ENCODE results near the gene ARHGEF3.
"Not testable (repeated sequence)": the region's sequence is repeated elsewhere in the genome, so short reads cannot be mapped to it uniquely, and the experiment has no call there.

The ARHGEF3 gene

DNA sequence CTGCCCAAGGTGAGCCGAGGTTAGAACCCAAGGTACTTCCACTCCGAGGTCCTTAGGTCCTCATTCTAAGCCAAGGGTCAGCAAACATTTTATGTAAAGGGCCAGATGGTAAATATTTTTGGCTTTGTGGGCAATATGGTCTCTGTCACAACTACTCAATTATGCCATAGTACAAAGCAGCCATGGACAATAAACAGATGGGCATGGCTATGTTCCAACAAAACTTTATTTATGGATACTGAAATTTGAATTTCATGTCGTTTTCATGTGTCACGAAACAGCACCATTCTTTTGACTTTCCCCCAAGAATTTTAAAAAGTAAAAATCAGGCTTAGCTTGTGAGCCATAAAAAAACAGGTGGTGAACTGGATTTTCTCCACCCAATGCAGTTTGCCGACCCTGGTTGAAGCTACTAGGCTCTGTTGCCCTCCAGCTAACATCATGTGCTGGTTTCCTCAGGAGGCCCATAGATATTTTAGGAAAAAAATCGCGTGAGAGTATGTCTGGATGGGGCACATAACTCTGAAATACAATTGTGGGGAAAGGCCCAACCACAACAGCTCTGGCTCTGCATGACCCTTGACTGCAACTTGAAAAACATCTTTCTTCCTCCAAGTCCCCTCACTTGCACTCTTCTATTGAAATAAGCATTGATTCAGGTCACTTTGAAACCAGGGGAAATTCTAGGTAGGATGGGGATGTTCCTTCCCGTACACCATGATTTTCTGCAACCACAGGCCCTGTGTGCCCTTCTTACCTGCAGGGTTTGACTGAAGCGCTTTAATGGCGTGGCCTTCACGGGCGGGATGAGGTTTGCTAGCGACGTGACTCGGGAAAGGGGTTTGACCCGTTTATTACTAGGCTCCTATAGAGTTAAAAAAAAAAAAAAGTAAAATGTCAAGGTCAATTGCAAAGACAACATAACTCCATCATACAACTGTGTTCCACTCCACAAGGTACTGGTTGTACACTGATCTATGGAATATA is 28.5 kb downstream of the ARHGEF3 start:
- no peak for DNase-seq (ENCODE audit: low read depth, low spot score)

DNA sequence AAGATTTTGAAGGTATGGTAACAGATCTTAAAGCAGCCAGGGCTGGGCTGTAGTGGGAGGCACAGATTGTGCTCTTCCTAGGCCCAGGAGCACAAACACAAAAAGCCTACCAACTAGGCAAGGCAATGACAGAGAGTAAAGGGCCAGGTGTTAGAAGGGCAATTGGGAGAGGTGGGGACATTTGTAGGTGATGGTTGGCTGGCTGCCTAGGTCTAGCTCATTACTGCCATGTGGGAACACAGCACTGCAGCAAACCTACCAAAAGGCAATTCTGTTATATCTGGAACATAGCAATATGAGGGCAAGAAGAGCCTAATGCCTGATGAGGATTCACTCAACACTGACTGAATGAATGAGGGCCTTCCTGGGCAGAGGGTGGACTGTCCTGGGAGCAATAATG is 30.4 kb downstream of the ARHGEF3 start:
- no peak for DNase-seq (ENCODE audit: low read depth, low spot score)

DNA sequence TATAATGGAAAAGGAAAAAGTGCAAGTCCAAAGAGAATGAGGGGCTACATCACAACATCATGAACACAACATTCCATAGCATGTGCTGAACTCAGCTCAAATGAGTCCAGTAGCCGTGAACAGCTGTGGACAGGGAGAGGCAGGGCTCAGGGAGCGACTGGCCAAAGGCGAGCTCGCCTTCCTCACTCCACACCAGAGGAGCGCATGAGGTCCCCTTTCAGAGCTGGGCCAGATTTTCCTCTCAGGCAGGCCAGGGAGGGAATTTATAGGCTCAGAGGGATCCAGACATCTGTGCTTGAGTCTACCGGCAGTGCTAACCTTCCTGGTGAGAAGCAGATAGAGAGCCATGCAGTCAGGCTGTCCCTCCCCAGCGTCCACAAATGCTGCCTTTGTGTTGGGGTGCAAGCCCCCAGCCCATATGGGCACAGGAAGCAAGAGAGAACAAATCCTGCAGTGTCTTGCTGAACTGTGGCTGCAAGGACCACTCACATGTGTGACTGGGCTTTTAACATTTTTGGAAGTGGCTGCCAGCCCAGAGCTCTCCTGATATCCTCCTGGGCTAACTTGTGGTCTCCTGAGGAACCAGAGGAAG is 32.5 kb downstream of the ARHGEF3 start:
- DNase-seq (ENCODE audit: low read depth, low spot score), result no peak

- no peak for DNase-seq (ENCODE audit: low read depth, low spot score)
Observed at GRCh38 chr3:56764904-56765547, 36.7 kb downstream of the ARHGEF3 start.

GRCh38 chr3:56764184-56764583 is 37.6 kb downstream of the ARHGEF3 start:
- no peak for DNase-seq (ENCODE audit: low read depth, low spot score)

DNA sequence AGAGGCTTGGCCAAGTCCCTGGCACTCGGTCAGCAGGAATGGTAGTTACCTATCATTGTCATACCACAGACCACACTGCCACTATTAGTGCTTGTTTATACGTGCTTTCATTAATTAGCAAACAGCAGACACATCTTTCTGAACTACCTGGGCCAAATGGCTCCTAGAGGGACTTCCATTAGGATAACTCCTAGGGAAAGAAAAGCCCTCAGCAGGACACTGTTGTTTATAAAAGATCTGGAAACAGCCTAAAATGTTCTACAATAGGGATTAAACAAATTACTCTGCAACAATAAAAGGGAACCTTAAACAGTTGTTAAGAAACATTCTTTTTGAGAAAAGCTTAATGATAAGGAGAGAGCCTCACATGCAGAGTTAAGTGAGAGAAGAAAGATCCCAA is 38.5 kb downstream of the ARHGEF3 start:
- DNase-seq (ENCODE audit: low read depth, low spot score), result no peak

- no peak for DNase-seq (ENCODE audit: low read depth, low spot score)
Observed at GRCh38 chr3:56762718-56763117, 39.0 kb downstream of the ARHGEF3 start.

DNA sequence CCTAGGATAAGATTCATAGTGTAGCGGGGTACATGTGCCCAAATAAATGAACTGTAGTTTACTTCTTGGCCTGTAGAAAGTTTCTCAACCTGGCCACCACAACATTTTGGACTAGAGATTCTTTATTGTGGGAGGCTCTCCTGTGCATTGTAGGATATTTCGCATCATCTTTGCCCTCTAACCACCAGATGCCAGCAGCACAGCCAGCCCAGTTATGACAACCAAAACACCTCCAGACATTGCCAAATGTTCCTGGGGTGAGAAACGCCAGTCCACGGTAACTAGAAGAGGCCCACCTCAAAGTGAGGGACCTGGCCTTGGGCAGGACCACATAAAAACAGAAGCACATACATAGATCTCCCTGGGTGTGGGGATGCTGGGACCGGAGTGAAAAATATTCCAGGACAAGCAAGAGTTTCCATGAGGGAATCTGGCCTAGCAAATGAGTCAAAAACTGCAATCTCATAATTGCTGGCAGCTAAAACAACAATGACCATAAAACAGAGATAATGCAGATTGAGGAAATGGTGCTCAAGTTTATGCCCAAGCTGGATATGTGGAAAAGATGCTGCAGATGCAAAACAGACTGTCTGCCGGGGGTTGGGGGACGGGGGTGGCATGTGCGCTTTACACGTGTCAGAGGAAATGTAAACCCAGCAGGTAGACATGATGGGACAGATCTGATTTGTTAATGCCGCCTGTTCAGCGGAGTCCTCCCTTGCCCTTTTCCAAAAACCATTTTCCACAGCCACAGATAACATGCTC is 39.7 kb downstream of the ARHGEF3 start:
- no peak for DNase-seq (ENCODE audit: low read depth, low spot score)

DNA sequence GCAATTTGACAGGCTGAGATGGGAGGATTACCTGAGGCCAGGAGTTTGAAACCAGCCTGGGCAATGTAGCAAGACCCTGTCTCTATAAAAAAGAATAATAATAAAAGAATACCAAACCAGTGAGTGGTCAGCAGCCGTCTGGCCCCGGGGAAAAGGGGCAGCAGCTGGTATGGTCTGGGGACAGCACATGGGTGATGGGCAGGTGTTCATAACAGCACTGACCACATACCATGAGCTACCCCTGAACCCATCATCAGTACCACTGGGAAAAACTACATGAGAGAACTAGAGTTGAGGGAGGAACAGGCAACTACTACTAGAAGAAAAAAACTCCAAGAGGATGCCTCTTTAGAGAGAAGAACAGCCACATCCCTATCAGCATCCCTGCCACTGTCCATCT is 40.7 kb downstream of the ARHGEF3 start:
- no peak for DNase-seq (ENCODE audit: low read depth, low spot score)

DNA sequence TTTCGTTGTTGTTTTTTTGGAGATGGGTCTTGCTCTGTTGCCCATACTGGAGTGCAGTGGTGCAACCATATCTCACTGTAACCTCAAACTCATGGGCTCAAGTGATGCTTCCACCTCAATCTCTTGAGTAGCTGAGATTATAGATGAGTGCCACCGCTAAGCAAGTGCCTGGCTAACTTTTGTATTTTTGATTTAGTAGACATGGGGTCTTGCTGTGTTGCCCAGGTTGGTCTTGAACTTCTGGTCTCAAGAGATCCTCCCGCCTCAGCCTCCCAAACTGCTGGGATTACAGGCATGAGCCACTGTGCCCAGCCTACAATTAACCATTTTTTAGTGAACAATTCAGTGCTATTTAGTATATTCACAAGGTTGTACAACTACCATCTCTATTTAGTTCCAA is 42.2 kb downstream of the ARHGEF3 start:
- DNase-seq (ENCODE audit: low read depth, low spot score), result no peak

DNA sequence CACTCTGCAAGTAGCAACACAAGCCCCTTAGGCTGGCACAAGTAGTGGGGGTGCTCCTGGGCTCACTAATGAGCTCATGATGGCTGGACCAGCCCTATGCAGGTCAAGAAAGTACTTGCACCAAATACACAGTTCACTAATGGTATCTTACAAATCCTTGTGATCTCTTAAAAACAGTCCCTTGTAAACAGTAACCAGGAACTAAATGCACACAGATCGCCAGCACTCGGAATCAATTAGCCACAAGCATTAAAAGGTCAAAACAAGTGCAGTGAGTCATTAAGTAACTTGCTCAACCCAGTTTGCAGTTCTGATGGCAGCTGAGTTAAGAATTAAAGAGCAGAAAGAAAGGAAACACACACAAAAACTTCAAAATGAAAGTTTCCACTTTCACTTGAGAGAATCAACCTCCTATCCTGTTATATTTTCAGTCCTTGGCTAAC is 43.2 kb downstream of the ARHGEF3 start:
- DNase-seq (ENCODE audit: low read depth, low spot score), result no peak

DNA sequence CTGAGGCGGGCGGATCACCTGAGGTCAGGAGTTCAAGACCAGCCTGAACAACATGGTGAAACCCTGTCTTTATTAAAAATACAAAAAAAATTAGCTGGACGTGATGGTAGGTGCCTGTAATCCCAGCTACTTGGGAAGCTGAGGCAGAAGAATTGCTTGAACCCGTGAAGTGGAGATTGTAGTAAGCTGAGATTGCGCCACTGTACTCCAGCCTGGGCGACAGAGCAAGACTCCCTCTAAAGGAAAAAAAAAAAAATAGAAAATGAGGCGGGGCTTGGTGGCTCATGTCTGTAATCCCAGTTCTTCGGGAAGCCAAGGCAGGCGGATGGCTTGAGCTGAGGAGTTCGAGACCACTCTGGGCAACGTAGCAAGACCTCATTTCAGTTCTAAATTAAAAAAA is 43.7 kb downstream of the ARHGEF3 start:
- not testable (repeated sequence) for DNase-seq (ENCODE audit: low read depth, low spot score)

- DNase-seq (ENCODE audit: low read depth, low spot score), result no peak
Observed at GRCh38 chr3:56754741-56755417, 46.9 kb downstream of the ARHGEF3 start.

GRCh38 chr3:56753206-56753820 is 48.4 kb downstream of the ARHGEF3 start:
- no peak for DNase-seq (ENCODE audit: low read depth, low spot score)

DNA sequence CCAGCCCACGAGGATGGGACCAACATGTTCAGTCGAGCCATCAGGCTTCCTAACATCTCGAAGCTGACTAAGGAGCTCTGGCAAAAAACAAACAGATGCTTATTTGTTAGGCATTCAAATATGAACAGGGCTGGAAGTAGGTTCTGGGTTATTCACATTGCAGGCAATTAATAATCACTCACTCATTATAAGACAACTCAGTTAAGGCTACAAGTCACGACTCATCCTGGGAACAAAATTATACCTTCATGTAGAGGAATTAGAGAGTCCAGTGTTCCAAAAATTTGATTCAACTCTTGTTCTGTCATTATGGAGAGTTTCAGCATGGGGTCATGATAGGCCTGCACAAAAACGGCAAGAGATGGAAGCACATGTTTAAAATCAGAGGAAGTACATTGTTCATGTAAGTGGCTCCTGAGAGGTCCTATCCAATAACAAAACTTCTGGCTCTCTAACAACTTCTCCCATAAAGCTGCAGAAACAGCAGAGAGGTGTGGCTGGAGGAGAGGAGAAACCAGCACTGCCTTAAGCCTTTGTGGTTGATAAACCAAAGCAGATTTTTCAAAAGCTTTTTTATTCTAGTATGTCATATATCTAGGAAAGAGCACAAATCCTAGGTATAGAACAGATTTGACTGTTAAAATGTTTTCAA is 50.6 kb downstream of the ARHGEF3 start:
- DNase-seq (ENCODE audit: low read depth, low spot score), result no peak

DNA sequence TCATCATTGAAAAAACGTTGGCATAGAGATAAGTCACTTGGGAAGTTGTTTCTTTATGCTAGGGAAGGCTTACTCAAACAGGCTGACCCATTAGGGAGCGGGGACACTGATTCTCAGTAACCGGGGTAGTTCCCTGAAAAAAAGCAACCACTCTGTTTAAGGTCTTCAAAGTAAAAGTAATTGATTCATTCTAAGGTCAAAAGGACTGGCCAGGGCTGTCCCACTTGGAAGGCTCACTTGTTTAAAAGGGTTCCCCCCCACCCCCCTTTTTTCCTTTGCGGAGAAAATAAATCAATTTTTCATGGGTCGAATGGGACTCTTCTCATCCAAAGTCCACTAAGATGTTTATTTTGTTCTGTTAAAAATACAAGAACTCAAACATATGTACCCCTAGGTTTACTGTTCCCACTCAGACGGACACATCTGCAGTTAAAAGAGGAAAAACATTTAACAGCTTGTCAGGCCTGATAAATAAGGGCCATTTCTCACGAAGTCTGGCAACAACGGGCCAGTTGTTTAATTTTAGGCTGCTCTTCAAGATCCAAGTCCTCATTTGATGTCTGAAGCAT is 53.0 kb downstream of the ARHGEF3 start:
- no peak for DNase-seq (ENCODE audit: low read depth, low spot score)

DNA sequence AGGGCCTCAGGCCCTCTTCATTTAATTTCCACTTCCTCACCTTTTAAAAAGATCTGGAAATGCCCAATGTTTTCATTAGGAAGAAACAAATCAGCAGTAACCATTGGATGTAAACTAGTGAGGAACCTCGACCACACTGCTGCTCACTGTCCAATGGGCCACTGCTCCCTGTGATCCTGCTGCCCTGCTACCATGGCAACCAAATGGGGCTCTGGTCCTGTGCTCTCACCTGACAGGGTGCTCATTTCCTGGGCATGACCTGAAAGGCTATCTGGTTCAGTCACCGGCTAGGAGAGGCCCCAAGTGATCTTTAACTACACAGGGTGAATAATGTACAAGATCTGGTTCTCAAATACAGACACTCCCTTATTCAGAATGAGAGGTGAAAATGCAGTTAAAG is 54.6 kb downstream of the ARHGEF3 start:
- DNase-seq (ENCODE audit: low read depth, low spot score), result no peak

- no peak for DNase-seq (ENCODE audit: low read depth, low spot score)
Observed at GRCh38 chr3:56744016-56744415, 57.7 kb downstream of the ARHGEF3 start.

- no peak for DNase-seq (ENCODE audit: low read depth, low spot score)
Observed at GRCh38 chr3:56742887-56743286, 58.9 kb downstream of the ARHGEF3 start.

- DNase-seq (ENCODE audit: low read depth, low spot score), result no peak
Observed at GRCh38 chr3:56739036-56739435, 62.7 kb downstream of the ARHGEF3 start.

All from activated naive CD8-positive, alpha-beta T cell treated with anti-CD3 and anti-CD28 coated beads, Interleukin-2, amount 50 U/mL, for 16 hours (primary cell).